Measurements from ENCODE around the gene ARID5B.

Gene ARID5B

GRCh38 chr10:61904733-61905725 is 3.5 kb downstream of the ARID5B start:
- DNase-seq (ENCODE audit: low spot score), result peak; percentile 66

DNA sequence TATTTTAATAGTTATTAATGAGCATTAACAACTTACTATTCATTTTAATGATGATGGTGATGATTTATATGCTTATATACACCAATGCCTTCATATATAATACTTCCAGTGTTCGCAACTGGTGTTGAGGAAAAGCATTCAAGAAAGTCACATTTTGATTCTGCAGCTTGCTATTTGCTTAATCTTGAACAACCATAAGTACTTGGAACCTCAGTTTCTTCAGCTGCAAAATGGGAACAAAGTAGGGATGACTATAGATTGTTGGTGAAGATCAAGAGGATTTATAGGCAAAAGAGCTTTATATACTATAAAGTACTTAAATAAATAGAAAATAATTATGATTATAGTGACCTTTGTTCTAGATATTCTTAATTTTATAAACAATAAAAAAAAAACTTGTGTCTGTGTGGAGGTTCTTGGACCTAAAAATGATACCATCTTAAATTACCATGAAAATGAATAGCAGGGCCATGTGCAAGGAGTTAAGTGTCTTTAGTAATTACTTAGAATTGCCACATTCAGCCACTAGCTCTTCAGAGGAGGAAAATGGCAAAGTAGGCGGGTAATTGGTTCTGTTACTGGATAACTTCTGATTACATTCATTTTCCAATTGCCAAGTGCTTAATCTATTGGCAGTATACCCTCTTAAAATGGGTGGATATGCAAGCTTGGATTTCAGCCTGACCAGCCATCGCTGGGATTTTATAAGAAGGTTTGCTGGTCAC is 4.5 kb downstream of the ARID5B start:
- no peak for DNase-seq (ENCODE audit: low spot score)

DNA sequence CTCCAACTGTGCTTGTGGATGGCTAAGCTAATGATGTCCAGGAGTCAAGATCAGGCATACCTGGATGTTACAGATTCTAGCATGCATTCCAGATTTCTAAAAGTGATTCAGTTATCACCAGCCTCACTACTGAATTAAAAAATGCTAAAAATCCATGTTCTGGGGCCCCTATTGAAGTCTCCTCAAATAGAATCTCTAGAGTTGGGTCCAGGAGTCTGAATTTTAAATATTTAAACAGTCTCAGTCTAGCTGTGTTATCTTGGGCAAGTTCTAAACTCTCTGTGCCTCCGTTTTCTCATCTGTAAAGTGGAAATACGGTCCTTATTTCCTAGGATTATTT is 5.0 kb downstream of the ARID5B start:
- no peak for DNase-seq (ENCODE audit: low spot score)

GRCh38 chr10:61907011-61907410 is 5.5 kb downstream of the ARID5B start:
- DNase-seq (ENCODE audit: low spot score), result no peak

GRCh38 chr10:61907587-61907986 is 6.1 kb downstream of the ARID5B start:
- no peak for DNase-seq (ENCODE audit: low spot score)

GRCh38 chr10:61910226-61910805 is 8.8 kb downstream of the ARID5B start:
- DNase-seq (ENCODE audit: low spot score), result peak; percentile 26

- peak; percentile 54 for DNase-seq (ENCODE audit: low spot score)
Observed at GRCh38 chr10:61910894-61911293, 9.4 kb downstream of the ARID5B start.

DNA sequence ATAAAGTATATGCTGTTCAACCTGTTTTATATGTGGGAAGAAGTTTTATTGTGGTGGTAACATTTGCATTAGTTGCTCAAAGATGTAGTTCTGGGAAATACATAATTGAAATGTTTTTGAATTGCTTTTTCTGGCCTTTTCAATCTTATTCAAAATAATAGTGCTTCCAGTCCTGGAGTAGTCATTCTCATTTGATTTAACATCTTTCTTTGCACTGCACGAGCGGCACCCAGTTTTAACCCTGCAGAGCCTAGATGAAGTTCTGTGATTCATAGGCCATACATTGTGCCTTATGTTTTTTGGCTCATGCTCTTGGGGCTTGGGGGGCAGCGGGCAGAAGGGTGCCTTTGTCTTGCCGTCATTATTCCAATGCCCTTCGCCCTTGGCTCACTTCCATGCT is 9.9 kb downstream of the ARID5B start:
- DNase-seq (ENCODE audit: low spot score), result no peak

DNA sequence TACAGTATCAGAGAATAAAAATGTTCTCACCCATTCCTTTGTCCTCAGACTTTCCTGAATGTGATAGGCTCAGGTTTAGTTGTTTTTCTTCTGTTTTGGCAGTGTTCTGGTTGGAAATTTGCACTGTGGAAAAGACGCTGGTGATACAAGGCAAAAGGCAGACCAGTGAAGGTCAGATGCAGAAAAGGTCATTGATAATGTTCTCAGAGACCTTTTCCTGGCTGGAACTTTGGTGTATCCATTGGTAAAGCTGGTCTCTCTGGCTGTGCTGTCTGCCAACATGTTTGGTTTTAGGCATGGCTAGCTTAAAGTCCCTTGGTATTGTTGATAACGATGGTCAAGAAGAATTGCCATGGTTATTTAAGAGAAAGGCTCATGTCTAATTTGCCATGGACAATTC is 11.5 kb downstream of the ARID5B start:
- DNase-seq (ENCODE audit: low spot score), result no peak

GRCh38 chr10:61918140-61918539 is 16.6 kb downstream of the ARID5B start:
- no peak for DNase-seq (ENCODE audit: low spot score)

DNA sequence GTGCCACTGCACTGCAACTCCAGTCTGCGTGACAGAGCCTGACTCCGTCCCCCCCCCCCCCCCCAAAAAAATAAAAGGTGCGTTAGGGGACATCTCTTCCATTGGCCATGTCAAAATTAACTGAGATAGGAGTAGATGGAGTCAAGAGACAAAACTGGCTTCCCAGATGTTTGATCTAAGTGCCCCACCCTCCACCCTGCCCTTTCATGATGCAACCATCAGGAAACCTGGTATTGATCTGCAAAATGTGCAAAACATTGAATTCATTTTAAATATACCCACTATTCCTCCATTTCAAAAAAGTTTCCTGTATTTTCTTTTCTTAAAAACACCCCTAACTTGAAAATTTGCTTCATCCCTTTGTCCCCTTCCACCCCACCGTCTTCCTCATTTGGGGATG is 17.5 kb downstream of the ARID5B start:
- no peak for DNase-seq (ENCODE audit: low spot score)

DNA sequence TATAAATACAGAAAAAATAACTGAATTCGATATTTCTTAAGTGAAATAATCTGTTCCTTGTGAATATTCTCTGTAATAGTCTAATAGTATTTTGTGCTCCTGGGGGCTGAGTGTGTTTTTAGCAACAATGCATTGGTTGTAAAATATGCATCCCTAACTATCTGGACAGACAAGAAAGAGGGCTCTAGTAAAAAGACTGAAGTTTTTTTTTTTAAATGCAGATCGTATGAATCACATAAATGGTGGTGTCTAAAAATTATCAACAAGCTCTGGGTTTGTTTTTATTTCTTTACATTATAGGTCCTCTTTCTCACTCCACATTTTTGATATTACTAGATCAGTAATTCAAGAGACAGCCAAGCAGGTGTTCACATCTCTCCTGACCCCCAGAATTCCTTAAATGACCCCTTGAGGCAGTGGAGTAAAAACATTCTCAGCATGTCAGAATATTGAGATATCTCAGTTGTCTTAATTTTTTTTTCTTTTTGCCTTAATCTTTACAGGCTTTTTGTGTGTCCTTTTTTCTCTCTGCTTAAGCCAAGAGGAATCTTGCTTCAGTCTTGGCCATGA is 18.2 kb downstream of the ARID5B start:
- no peak for DNase-seq (ENCODE audit: low spot score)

- DNase-seq (ENCODE audit: low spot score), result no peak
Observed at GRCh38 chr10:61921143-61921542, 19.6 kb downstream of the ARID5B start.

DNA sequence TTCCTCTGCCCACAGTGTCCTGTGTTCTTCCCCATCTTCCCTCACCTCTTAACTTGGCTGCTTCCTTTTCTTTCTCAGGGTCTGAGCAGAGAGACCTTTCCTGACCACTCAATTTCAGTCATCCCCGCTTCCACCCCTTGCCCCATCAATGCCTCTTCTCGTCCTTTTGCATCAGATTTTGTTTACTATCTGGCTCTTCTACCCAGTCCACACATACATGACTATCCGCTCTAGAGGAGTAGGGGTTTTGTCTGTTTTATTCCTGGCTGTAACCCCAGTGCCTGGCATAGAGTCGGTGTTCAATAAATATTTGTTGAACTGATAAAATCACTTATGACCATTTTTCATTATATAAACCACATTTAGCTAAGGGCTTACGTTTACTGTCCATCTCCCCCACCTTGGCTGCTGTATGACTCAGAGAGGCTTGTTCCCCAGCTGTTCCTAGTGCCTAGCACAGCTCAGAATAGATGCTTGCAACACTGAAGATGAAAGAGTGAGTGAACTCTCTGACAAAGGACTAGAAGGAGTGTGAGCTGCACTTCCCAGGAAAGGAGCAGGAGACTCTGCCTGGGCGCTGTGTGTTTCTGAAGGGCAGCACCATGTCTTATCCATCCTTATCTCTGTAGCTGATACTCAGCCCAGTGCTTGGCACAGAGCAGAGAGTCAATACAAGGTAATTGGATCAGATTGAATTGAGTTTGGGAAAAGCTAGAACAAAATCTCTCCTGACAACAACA is 21.9 kb downstream of the ARID5B start:
- DNase-seq (ENCODE audit: low spot score), result no peak

DNA sequence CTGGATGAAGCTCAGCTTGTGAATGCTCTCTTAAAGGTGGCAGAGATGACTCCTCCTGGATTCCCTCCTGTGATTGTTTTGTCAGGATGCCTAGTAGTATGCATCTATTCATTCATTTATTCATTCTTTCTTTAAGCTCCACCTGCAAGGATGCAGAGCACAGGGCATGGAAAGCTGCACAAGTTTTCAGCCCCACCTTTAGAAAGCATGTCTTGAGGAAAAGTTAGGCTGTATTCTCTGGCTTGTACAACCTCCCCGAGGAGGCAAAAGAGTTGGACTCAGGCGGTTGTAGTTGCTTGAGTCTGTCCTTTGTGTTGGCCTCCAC is 22.4 kb downstream of the ARID5B start:
- no peak for DNase-seq (ENCODE audit: low spot score)

GRCh38 chr10:61929555-61929954 is 28.1 kb downstream of the ARID5B start:
- DNase-seq (ENCODE audit: low spot score), result no peak

DNA sequence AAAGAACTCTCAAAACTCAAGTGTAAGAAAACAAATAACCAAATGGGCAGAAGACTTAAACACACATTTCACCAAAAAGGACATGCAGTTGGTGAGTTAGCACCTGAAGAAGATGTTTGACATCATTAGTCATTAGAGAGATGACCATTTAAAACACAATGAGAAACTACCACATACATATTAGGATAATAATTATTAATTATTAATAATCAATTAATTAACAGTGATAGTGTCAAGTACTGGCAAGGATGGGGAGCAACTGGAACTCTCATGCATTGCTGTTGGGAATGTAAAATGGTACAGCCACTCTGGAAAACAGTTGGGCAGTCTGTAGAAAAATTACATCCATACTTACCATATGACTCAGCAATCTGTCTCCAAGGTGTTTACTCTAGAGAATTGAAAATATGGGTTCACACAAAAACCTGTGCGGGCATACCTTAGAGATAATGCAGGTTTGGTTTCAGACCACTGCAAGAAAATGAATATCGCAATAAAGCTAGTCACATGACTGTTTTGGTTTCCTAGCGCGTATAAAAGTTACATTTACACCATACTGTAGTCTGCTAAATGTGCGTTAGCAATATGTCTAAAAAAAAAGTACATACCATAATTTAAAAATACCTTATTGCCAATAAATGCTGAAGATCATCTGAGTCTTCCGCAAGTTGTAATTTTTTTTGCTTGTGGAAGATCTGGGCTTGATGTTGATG is 30.3 kb downstream of the ARID5B start:
- no peak for DNase-seq (ENCODE audit: low spot score)

- no peak for DNase-seq (ENCODE audit: low spot score)
Observed at GRCh38 chr10:61933859-61934555, 32.5 kb downstream of the ARID5B start.

DNA sequence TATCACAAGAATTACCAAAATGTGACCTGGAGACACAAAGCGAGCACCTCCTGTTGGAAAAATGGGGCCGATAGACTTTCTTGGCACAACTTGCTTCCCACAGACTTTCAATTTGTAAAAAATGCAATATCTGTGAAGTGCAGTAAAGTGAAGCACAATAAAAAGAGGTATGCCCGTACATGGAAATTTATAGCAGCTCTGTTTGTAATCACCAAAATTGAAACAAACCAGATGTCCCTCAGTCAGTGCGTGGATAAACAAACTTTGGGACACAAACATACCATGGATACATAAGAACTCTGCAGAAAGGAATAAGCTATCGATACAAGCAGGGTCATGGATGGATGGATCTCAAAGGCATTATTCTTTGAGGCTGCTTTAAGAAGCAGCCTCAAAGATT is 33.6 kb downstream of the ARID5B start:
- DNase-seq (ENCODE audit: low spot score), result no peak

DNA sequence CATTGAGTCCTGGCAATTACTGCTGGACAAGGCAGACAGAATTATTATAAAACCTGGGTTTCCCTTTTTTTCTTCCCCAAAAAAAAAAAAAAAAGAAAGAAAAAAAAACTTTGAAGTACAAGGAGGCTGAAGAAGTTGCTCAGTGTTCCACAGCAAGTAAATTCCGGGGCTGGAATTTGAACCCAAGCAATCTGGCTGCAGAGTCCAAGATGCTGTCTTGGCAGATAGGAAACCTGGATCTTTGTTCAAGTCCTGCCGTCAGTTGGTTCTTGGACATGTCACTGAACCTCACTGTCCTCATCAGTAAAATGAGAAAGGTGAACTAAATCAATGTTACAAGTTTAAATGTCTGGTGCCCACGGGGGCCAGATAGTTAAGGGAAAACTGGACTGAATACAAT is 35.3 kb downstream of the ARID5B start:
- no peak for DNase-seq (ENCODE audit: low spot score)

Measured in pons (tissue), 1 donor.